HG03095 (cell line): Measurements from ENCODE around the gene SEPTIN1.
A peak's percentile ranks its signal among the peaks of the same experiment; 100 is the strongest.

Source experiments
- ATAC-seq: cut with Tn5 transposase; IDR thresholded peaks from one replicate; pipeline ENCODE4 v1.9.1; 2021; ENCODE audit warnings: moderate library complexity; ENCODE audit not compliant: unreplicated experiment

Gene SEPTIN1

GRCh38 chr16:30377050-30377811 is 5.1 kb downstream of the SEPTIN1 start:
- ATAC-seq, result no peak

DNA sequence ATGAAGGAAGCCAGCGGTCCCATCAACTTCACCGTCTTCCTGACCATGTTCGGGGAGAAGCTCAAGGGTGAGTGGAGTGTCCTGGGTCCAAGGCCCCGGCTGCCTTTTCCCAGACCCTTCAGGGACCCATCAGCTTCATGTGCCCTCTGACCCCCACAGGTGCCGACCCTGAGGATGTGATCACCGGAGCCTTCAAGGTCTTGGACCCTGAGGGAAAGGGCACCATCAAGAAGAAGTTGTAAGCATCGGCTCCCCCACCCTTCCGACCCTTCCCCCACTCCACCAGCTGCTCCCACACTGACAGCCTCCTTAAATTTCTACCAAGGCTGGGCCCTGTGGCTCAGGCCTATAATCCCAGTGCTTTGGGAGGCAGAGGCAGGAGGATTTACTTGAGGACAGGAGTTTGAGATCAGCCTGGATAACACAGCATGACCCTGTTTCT is 5.9 kb downstream of the SEPTIN1 start:
- ATAC-seq, result no peak

GRCh38 chr16:30375864-30376263 is 6.5 kb downstream of the SEPTIN1 start:
- no peak for ATAC-seq

DNA sequence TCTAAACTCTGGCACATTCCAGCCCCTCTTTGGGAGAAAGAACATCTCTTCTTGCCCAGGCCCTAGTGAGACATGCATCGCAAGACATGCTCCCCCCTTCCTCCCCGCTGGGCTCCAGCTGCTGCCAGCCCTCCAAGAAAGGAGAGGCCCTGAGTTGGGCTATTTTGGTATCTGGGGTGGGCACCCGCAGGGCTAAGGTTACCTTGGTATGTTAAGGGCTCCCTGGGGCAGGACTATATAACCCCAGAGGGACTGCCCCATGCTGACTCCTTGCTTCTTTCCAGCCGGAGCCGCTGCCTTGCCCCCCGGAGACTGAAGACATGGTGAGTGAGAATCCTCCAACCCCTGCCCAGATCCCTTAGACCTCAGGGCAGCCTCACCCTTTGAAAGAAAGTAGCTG is 7.8 kb downstream of the SEPTIN1 start, which contains the start of gene MYL11:
TSS of gene MYL11 (plus strand) at position 265 of the 400 bp plus-strand sequence. CDS start at position 321, 56 bp downstream.
- no peak for ATAC-seq

- ATAC-seq, result no peak
These were observed 9.6 kb downstream of the SEPTIN1 start for GRCh38 chr16:30372725-30373124.

GRCh38 chr16:30372038-30372712 is 10.2 kb downstream of the SEPTIN1 start:
- no peak for ATAC-seq

- no peak for ATAC-seq
These were observed 11.0 kb downstream of the SEPTIN1 start for GRCh38 chr16:30371248-30371816.

- peak; percentile 72 for ATAC-seq
These were observed 11.7 kb downstream of the SEPTIN1 start, which contains the start of gene TBC1D10B for GRCh38 chr16:30370456-30371247. TBC1D10B (minus strand) TSS chr16:30370494; CDS start chr16:30370183, 311 bp downstream.

- ATAC-seq, result peak; percentile 5
These were observed 12.4 kb downstream of the SEPTIN1 start for GRCh38 chr16:30369938-30370455.

- no peak for ATAC-seq
These were observed 13.0 kb downstream of the SEPTIN1 start for GRCh38 chr16:30369091-30369937.

DNA sequence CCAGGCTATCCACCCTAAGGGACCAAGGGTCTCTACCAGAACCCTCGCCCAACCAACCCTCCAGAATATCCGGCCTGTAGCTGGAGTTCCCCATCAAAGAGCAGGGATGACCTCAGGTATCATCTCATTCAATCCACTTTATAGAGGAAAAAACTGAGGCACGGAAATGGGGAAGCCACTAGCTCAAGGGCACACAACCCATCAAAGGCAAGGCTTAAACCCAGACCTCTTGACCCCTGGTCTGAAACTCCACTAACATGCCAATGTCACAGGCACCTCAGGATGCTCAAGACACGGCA is 13.6 kb downstream of the SEPTIN1 start:
- ATAC-seq, result no peak

- no peak for ATAC-seq
These were observed 14.1 kb downstream of the SEPTIN1 start for GRCh38 chr16:30368122-30368791.

- no peak for ATAC-seq
These were observed 14.9 kb downstream of the SEPTIN1 start for GRCh38 chr16:30367349-30368009.

GRCh38 chr16:30366511-30366910 is 15.8 kb downstream of the SEPTIN1 start:
- ATAC-seq, result no peak

- no peak for ATAC-seq
These were observed 17.2 kb downstream of the SEPTIN1 start for GRCh38 chr16:30365200-30365599.

- no peak for ATAC-seq
These were observed 21.2 kb downstream of the SEPTIN1 start for GRCh38 chr16:30361180-30361579.

- ATAC-seq, result no peak
These were observed 22.5 kb downstream of the SEPTIN1 start for GRCh38 chr16:30359871-30360170.

- no peak for ATAC-seq
These were observed 23.1 kb downstream of the SEPTIN1 start for GRCh38 chr16:30358990-30359870.
